Upper lobe of left lung (tissue), 6 donors: ENCODE results near the gene PLN. TPM values are rescaled to one million over a fixed set of nuclear protein-coding genes. Genes with fewer than 3 reads are reported as not detected.

Experiments used
- ATAC-seq, 2 donors: fragments of 200-7000 bp; cut with Tn5 transposase; one replicate each; pipeline ENCODE4 v1.9.1; 2022; ENCODE audit warnings: mild to moderate bottlenecking in 2 of 2, moderate library complexity in 2 of 2; ENCODE audit not compliant: low FRiP score in 2 of 2
- DNase-seq, 2 donors: peaks; one replicate each; pipeline ENCODE4 v3.0.0-alpha.2; 2019 to 2020
- H3K27ac ChIP-seq, 4 donors: fragments of 200-600 bp; sonication (generic); one replicate each; pipeline ENCODE4 v1.5.1; 2016 to 2019
- H3K27me3 ChIP-seq, 4 donors: fragments of 200-600 bp; sonication (generic); one replicate each; pipeline ENCODE4 v1.5.1; 2017 to 2019
- H3K36me3 ChIP-seq, 4 donors: fragments of 200-600 bp; sonication (generic); one replicate each; pipeline ENCODE4 v1.5.1; 2016 to 2019
- H3K4me1 ChIP-seq, 4 donors: fragments of 200-600 bp; sonication (generic); one replicate each; pipeline ENCODE4 v1.5.1; 2018 to 2019
- H3K4me3 ChIP-seq, 4 donors: fragments of 200-600 bp; sonication (generic); one replicate each; pipeline ENCODE4 v1.5.1; 2017 to 2019; ENCODE audit warnings: mild to moderate bottlenecking in 2 of 4, moderate library complexity in 1 of 4
- H3K9me3 ChIP-seq, 4 donors: fragments of 200-600 bp; sonication (generic); one replicate each; pipeline ENCODE4 v1.5.1; 2018 to 2019
- EP300 ChIP-seq, 4 donors: sonication (generic); formaldehyde crosslinking; IDR thresholded peaks; one replicate each; pipeline ENCODE4 v1.5.1; 2017; ENCODE audit warnings: antibody characterized with exemption in 4 of 4, control low read depth in 2 of 4
- POLR2A ChIP-seq, 4 donors: fragments of 450-650 bp; IDR thresholded peaks; one replicate each; pipeline ENCODE4 v1.5.1; 2016 to 2017; ENCODE audit warnings: antibody characterized with exemption in 4 of 4, mild to moderate bottlenecking in 2 of 4
- POLR2AphosphoS5 ChIP-seq, 2 donors: sonication (generic); formaldehyde crosslinking; IDR thresholded peaks; one replicate each; pipeline ENCODE4 v1.5.1; 2017; ENCODE audit warnings: antibody characterized with exemption in 2 of 2
- WGBS, 2 donors: methylation state at CpG; one replicate each; pipeline ENCODE4 v1.1.5; 2017 to 2018; 5-methylcytosine and 5-hydroxymethylcytosine counted together
- total RNA-seq, 6 donors: library from RNA; depleted of rRNA in 4 of 6; stranded (reverse); fragments of >200 nt in 4 of 6; gene quantifications; one replicate each; pipeline versions ENCODE4 v1.1.0 to v1.2.1, GENCODE V29; 2016 to 2021
- TF ChIP-seq, protein P1 (sequence below), 6 experiments: fragments of 450-650 bp in 4 of 6; fragments of 200-600 bp in 2 of 6; sonication (generic) in 2 of 6; IDR thresholded peaks; one replicate each; pipeline ENCODE4 v1.5.1; 2016 to 2019; ENCODE audit warnings: antibody characterized with exemption in 6 of 6
- donor health status: DM: no; HTN: no; CAD: no; lungs with moderate emphysema.
- donor health status: DM: no; HTN: yes; CAD: no; lungs with severe emphysema.

The PLN gene
- total RNA-seq, 6 donors from 2014 or later = 1.9 to 9.9 (median 3.8) TPM; not detected in 1

DNA sequence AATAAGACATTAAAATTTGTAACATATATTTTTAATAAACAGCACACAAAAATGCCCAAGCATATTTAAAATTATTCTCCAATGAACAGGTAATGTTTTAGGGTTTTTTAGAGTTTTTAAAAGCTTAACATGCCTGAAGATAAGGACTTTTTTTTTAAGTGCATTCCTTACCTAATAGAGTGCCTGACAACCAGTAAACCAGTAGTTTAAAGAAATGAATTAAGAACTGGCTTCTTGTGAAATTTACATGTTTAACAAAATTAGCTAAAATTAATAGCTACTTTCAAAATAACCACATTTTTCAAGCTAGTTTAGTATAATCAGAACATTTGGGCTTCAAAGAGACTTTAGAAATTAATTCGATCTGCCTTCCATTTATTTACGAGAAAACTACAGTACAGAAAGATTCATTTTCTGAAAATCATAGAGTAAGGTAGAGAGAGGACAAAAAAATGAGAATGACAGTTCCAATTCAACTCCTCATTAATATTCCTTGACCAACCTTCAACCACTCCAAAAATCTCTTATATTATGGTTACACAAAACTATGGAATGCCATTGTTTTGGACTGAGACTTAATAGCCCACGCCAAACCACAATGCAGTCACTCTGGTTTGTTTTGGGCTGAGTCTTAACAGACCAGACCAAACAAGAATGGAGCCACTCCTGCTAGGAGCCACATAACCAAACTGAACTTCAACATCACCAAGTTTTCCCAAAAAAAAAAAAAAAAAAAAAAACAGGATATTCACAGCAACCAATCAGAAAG is 5.7 kb upstream of the PLN start:
- WGBS, 2 donors = 92 to 95% methylated on average over 3 of the region's 3 CpGs
- H3K4me3 ChIP-seq = no peak overlapping the region
- DNase-seq = no peak
- ATAC-seq = no peak
- H3K27me3 ChIP-seq = no peaks in the 10 kb centered on the region
- peaks cover 2 to 5% (median 3%) of the 10 kb centered on the region in 4 donors for H3K4me1 ChIP-seq
- no peak overlapping the region for H3K27ac ChIP-seq
- TF ChIP-seq POLR2A (IDR thresholded peaks at IDR 0.05) (no peak), EP300 (IDR thresholded peaks at IDR 0.05) (no peak), POLR2AphosphoS5 (IDR thresholded peaks at IDR 0.05) (no peak)
- TF ChIP-seq, protein P1, sequence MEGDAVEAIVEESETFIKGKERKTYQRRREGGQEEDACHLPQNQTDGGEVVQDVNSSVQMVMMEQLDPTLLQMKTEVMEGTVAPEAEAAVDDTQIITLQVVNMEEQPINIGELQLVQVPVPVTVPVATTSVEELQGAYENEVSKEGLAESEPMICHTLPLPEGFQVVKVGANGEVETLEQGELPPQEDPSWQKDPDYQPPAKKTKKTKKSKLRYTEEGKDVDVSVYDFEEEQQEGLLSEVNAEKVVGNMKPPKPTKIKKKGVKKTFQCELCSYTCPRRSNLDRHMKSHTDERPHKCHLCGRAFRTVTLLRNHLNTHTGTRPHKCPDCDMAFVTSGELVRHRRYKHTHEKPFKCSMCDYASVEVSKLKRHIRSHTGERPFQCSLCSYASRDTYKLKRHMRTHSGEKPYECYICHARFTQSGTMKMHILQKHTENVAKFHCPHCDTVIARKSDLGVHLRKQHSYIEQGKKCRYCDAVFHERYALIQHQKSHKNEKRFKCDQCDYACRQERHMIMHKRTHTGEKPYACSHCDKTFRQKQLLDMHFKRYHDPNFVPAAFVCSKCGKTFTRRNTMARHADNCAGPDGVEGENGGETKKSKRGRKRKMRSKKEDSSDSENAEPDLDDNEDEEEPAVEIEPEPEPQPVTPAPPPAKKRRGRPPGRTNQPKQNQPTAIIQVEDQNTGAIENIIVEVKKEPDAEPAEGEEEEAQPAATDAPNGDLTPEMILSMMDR (IDR thresholded peaks at IDR 0.05) = no peak
- no peaks in the 10 kb centered on the region for H3K9me3 ChIP-seq
- no peaks in the 10 kb centered on the region for H3K36me3 ChIP-seq

- ATAC-seq = no peak
- Histone ChIP-seq H3K4me3 (no peak overlapping the region), H3K27ac (no peak overlapping the region), H3K27me3 (no peaks in the 10 kb centered on the region), H3K4me1 (no peaks in the 10 kb centered on the region), H3K36me3 (no peaks in the 10 kb centered on the region), H3K9me3 (no peaks in the 10 kb centered on the region)
- no peak for TF ChIP-seq POLR2AphosphoS5 (IDR thresholded peaks at IDR 0.05)
- TF ChIP-seq, protein P1 (IDR thresholded peaks at IDR 0.05) = no peak
- no peak for TF ChIP-seq EP300 (IDR thresholded peaks at IDR 0.05)
- TF ChIP-seq POLR2A (IDR thresholded peaks at IDR 0.05) = no peak
- 73 to 78% methylated on average over 3 of the region's 3 CpGs for WGBS, 2 donors
- no peak for DNase-seq
Measured at GRCh38 chr6:118544105-118544504, 4.0 kb upstream of the PLN start.

DNA sequence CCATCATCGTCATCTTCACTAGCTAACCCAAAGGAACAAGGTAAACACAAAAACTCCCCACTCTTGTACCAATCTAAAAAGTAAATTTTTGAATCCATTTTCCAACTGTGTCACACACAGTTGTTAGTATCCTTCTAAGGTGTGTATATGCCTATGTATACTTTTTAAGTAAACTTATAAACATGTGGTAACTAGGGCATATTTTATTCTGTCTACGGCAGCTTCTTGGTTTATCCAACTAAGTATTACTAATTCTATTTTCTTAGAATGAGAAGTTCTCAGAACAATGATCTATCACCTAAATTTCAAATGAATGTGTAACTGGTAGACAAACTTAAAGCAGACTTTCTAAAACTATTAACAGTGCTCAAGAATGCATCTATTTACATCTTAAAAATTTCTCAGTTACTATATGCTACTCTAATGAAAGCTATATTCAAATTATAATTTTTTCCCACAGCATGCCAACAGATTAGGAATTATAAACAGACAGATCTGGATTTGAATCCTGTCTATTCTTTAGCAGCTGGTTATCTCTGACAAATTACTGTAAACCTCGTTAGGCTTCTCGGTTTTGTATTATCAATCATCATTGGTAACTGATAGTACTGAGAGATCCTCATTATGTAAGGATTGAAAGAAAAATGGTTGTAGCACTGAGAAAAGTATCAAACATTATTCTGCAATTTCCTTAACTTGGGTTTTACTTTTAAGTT is 1.8 kb upstream of the PLN start:
- no peak overlapping the region for H3K4me3 ChIP-seq
- WGBS, 2 donors = 60 to 79% methylated on average over 4 of the region's 4 CpGs
- no peak for DNase-seq

GRCh38 chr6:118546880-118547218 is 1.2 kb upstream of the PLN start:
- 58 to 68% methylated on average over 1 of the region's 1 CpG for WGBS, 2 donors
- no peak for DNase-seq
- Histone ChIP-seq H3K4me1 (peaks cover 4 to 9% (median 8%) of the 10 kb centered on the region in 4 donors), H3K9me3 (no peaks in the 10 kb centered on the region), H3K36me3 (no peaks in the 10 kb centered on the region), H3K27me3 (no peaks in the 10 kb centered on the region), H3K27ac (no peak overlapping the region), H3K4me3 (no peak overlapping the region)
- ATAC-seq = no peak
- TF ChIP-seq EP300 (IDR thresholded peaks at IDR 0.05) (no peak), POLR2AphosphoS5 (IDR thresholded peaks at IDR 0.05) (no peak), POLR2A (IDR thresholded peaks at IDR 0.05) (no peak)
- TF ChIP-seq, protein P1 (IDR thresholded peaks at IDR 0.05) = no peak

More for the DNA sequence above, 1.8 kb upstream of the PLN start:
- Histone ChIP-seq H3K4me1 (peaks cover 2 to 9% (median 4%) of the 10 kb centered on the region in 4 donors), H3K27ac (no peak overlapping the region), H3K36me3 (no peaks in the 10 kb centered on the region), H3K9me3 (no peaks in the 10 kb centered on the region), H3K27me3 (no peaks in the 10 kb centered on the region)
- TF ChIP-seq POLR2AphosphoS5 (IDR thresholded peaks at IDR 0.05) = no peak
- no peak for TF ChIP-seq EP300 (IDR thresholded peaks at IDR 0.05)
- TF ChIP-seq POLR2A (IDR thresholded peaks at IDR 0.05) = no peak
- ATAC-seq = no peak

- H3K36me3 ChIP-seq = no peaks in the 10 kb centered on the region
- no peaks in the 10 kb centered on the region for H3K27me3 ChIP-seq
- TF ChIP-seq, protein P1 (IDR thresholded peaks at IDR 0.05) = no peak
- no peak for TF ChIP-seq POLR2AphosphoS5 (IDR thresholded peaks at IDR 0.05)
- TF ChIP-seq EP300 (IDR thresholded peaks at IDR 0.05) = no peak
- no peak for TF ChIP-seq POLR2A (IDR thresholded peaks at IDR 0.05)
- ATAC-seq = no peak
- no peaks in the 10 kb centered on the region for H3K9me3 ChIP-seq
- H3K4me3 ChIP-seq = no peak overlapping the region
- no peak overlapping the region for H3K27ac ChIP-seq
- DNase-seq = no peak
- H3K4me1 ChIP-seq = peaks cover 4 to 13% (median 11%) of the 10 kb centered on the region in 4 donors
Measured at GRCh38 chr6:118548613-118549012, 517 bp downstream of the PLN start.
